ENCODE data around the gene SCP2. TPM values are rescaled to one million over a fixed set of nuclear protein-coding genes. Genes with fewer than 3 reads are reported as not detected.

The SCP2 gene
- total RNA-seq, 2 donors from 2014 or later, result 69.3 to 99.4 TPM

GRCh38 chr1:53025769-53026112 is 98.7 kb downstream of the SCP2 start:
- Mint-ChIP-seq H3K27ac (no peak overlapping the region), H3K9me3 (no peaks in the 10 kb centered on the region), H3K36me3 (ENCODE audit: low read depth) (peaks cover 2% of the 10 kb centered on the region), H3K27me3 (ENCODE audit: insufficient read depth) (no peaks in the 10 kb centered on the region), H3K4me1 (no peaks in the 10 kb centered on the region), H3K4me3 (no peak overlapping the region)
- Histone ChIP-seq H3K4me3 (ENCODE audit: low read length) (no peak overlapping the region), H3K36me3 (ENCODE audit: control insufficient read depth, insufficient read depth, low read length) (peaks cover 7% of the 10 kb centered on the region), H3K27me3 (ENCODE audit: control insufficient read depth, insufficient read depth, low read length, poor library complexity, severe bottlenecking) (no peaks in the 10 kb centered on the region), H3K9me3 (ENCODE audit: control insufficient read depth, low read length) (no peaks in the 10 kb centered on the region), H3K4me1 (ENCODE audit: control insufficient read depth, insufficient read depth, low read length) (no peaks in the 10 kb centered on the region), H3K9ac (ENCODE audit: extremely low read depth, low read length, poor library complexity, severe bottlenecking) (no peak overlapping the region), H3K27ac (ENCODE audit: low read depth, low read length) (no peak overlapping the region)
- no peak for DNase-seq
- WGBS, 2 experiments (ENCODE audit: insufficient coverage in 1 of 2, insufficient read length in 1 of 2), result 95 to 100% methylated on average over 2 of the region's 2 CpGs
- no peak for TF ChIP-seq CTCF (conservative IDR thresholded peaks at IDR 0.05)

- H3K36me3 Mint-ChIP-seq (ENCODE audit: low read depth), result peaks cover 2% of the 10 kb centered on the region
- Histone ChIP-seq H3K36me3 (ENCODE audit: control insufficient read depth, insufficient read depth, low read length) (peaks cover 7% of the 10 kb centered on the region), H3K27me3 (ENCODE audit: control insufficient read depth, insufficient read depth, low read length, poor library complexity, severe bottlenecking) (no peaks in the 10 kb centered on the region), H3K9me3 (ENCODE audit: control insufficient read depth, low read length) (no peaks in the 10 kb centered on the region), H3K27ac (ENCODE audit: low read depth, low read length) (no peak overlapping the region), H3K9ac (ENCODE audit: extremely low read depth, low read length, poor library complexity, severe bottlenecking) (no peak overlapping the region), H3K4me3 (ENCODE audit: low read length) (no peak overlapping the region), H3K4me1 (ENCODE audit: control insufficient read depth, insufficient read depth, low read length) (no peaks in the 10 kb centered on the region)
- H3K9me3 Mint-ChIP-seq, result no peaks in the 10 kb centered on the region
- H3K4me1 Mint-ChIP-seq, result no peaks in the 10 kb centered on the region
- no peaks in the 10 kb centered on the region for H3K27me3 Mint-ChIP-seq (ENCODE audit: insufficient read depth)
- H3K4me3 Mint-ChIP-seq, result no peak overlapping the region
- no peak for TF ChIP-seq CTCF (conservative IDR thresholded peaks at IDR 0.05)
- no peak overlapping the region for H3K27ac Mint-ChIP-seq
- 90 to 92% methylated on average over 2 of the region's 2 CpGs for WGBS, 2 experiments (ENCODE audit: insufficient coverage in 1 of 2, insufficient read length in 1 of 2)
- no peak for DNase-seq
Measured at GRCh38 chr1:53026254-53026653, 99.2 kb downstream of the SCP2 start.

- H3K27me3 Mint-ChIP-seq (ENCODE audit: insufficient read depth), result no peaks in the 10 kb centered on the region
- Histone ChIP-seq H3K36me3 (ENCODE audit: control insufficient read depth, insufficient read depth, low read length) (peaks cover 7% of the 10 kb centered on the region), H3K27me3 (ENCODE audit: control insufficient read depth, insufficient read depth, low read length, poor library complexity, severe bottlenecking) (no peaks in the 10 kb centered on the region), H3K4me3 (ENCODE audit: low read length) (no peak overlapping the region), H3K9me3 (ENCODE audit: control insufficient read depth, low read length) (no peaks in the 10 kb centered on the region), H3K4me1 (ENCODE audit: control insufficient read depth, insufficient read depth, low read length) (no peaks in the 10 kb centered on the region), H3K27ac (ENCODE audit: low read depth, low read length) (no peak overlapping the region), H3K9ac (ENCODE audit: extremely low read depth, low read length, poor library complexity, severe bottlenecking) (no peak overlapping the region)
- no peak for TF ChIP-seq CTCF (conservative IDR thresholded peaks at IDR 0.05)
- no peaks in the 10 kb centered on the region for H3K9me3 Mint-ChIP-seq
- no peak overlapping the region for H3K27ac Mint-ChIP-seq
- 94% methylated on average over 1 of the region's 1 CpG; no CpG with 5 or more reads in 1 of the 2 experiments for WGBS, 2 experiments (ENCODE audit: insufficient coverage in 1 of 2, insufficient read length in 1 of 2)
- peaks cover 12% of the 10 kb centered on the region for H3K36me3 Mint-ChIP-seq (ENCODE audit: low read depth)
- DNase-seq, result no peak
- no peaks in the 10 kb centered on the region for H3K4me1 Mint-ChIP-seq
- H3K4me3 Mint-ChIP-seq, result no peak overlapping the region
Measured at GRCh38 chr1:53031732-53032131, 104.7 kb downstream of the SCP2 start.

All from endodermal cell (in vitro differentiated cells).